SK-N-SH (cell line): ENCODE data around the gene PIAS2. TPM values are rescaled to one million over a fixed set of nuclear protein-coding genes. Genes with fewer than 3 reads are reported as not detected.

Experiments used
- CTCF ChIA-PET: fragments of 300-600, 350-600 bp; formaldehyde crosslinking; extraction: SDS; loops from one replicate; lab custom pipeline; 2021; lab: Yijun Ruan, JAX
- POLR2A ChIA-PET: fragments of 350-600 bp; sonication (Branson Sonifier 250); formaldehyde crosslinking; extraction: SDS; loops from one replicate; lab custom pipeline; 2020; ENCODE audit warnings: antibody characterized with exemption, inconsistent platforms; lab: Yijun Ruan, JAX
- DNase-seq: peaks from one replicate; pipeline ENCODE4 v3.0.0; 2012
- H2AFZ ChIP-seq: fragments of 200-600 bp; sonication (generic); 2 replicates; pipeline ENCODE4 v1.8.1; 2016; ENCODE audit warnings: antibody characterized with exemption, mild to moderate bottlenecking, low read depth
- H3F3A ChIP-seq: fragments of 200-600 bp; sonication (generic); replicated peaks from 2 replicates; pipeline ENCODE3; 2016; ENCODE audit warnings: antibody characterized with exemption, mild to moderate bottlenecking; ENCODE audit not compliant: insufficient read depth
- H3K27ac ChIP-seq, 2 experiments: fragments of 200-500 bp in 1 of 2; fragments of 200-600 bp in 1 of 2; sonication (Bioruptor generic) in 1 of 2; sonication (generic), shearing (Covaris generic) in 1 of 2; 2 replicates each; pipeline versions ENCODE4 v1.5.1 to v1.6.1; 2014 to 2016; ENCODE audit warnings: low read depth in 2 of 2, inconsistent platforms in 1 of 2, low read length in 1 of 2, mild to moderate bottlenecking in 1 of 2, mixed read lengths in 1 of 2
- H3K27me3 ChIP-seq: fragments of 200-600 bp; sonication (generic), shearing (Covaris generic); 2 replicates; pipeline ENCODE4 v1.6.1; 2016; ENCODE audit warnings: mixed run types; ENCODE audit not compliant: insufficient read depth
- H3K36me3 ChIP-seq, 2 experiments: fragments of 200-500 bp in 1 of 2; fragments of 200-600 bp in 1 of 2; sonication (Bioruptor generic) in 1 of 2; sonication (generic) in 1 of 2; replicated peaks in 1 of 2; 2 replicates each; pipeline versions ENCODE3 to v1.5.1; 2014 to 2016; ENCODE audit warnings: low read length in 1 of 2, mild to moderate bottlenecking in 1 of 2; ENCODE audit not compliant: insufficient read depth in 2 of 2, control insufficient read depth in 1 of 2
- H3K4me1 ChIP-seq, 2 experiments: fragments of 200-500 bp in 1 of 2; fragments of 200-600 bp in 1 of 2; sonication (Bioruptor generic) in 1 of 2; sonication (generic), shearing (Covaris generic) in 1 of 2; 2 replicates each; pipeline versions ENCODE4 v1.5.1 to v1.6.1; 2014 to 2016; ENCODE audit warnings: low read depth in 1 of 2, low read length in 1 of 2, mixed run types in 1 of 2; ENCODE audit not compliant: insufficient read depth in 2 of 2, control insufficient read depth in 1 of 2
- H3K4me2 ChIP-seq: fragments of 200-600 bp; sonication (generic), shearing (Covaris generic); 2 replicates; pipeline ENCODE4 v1.6.1; 2017; ENCODE audit warnings: mixed run types
- H3K4me3 ChIP-seq, 2 experiments: fragments of 200-500 bp in 1 of 2; fragments of 200-600 bp in 1 of 2; sonication (Bioruptor generic) in 1 of 2; sonication (generic), shearing (Covaris generic) in 1 of 2; 2 replicates each; pipeline versions ENCODE4 v1.5.1 to v1.8.1; 2014 to 2016; ENCODE audit warnings: low read depth in 2 of 2, inconsistent platforms in 1 of 2, low read length in 1 of 2, mild to moderate bottlenecking in 1 of 2, mixed read lengths in 1 of 2, moderate library complexity in 1 of 2
- H3K79me2 ChIP-seq: fragments of 200-600 bp; sonication (generic); 2 replicates; pipeline ENCODE4 v1.8.1; 2017; ENCODE audit warnings: mild to moderate bottlenecking; ENCODE audit not compliant: insufficient read depth
- H3K9ac ChIP-seq: fragments of 200-600 bp; sonication (generic); 2 replicates; pipeline ENCODE4 v1.6.1; 2017; ENCODE audit warnings: mixed run types
- H3K9me2 ChIP-seq: fragments of 200-600 bp; sonication (generic); 2 replicates; pipeline ENCODE4 v1.6.1; 2017; ENCODE audit warnings: mixed run types
- H3K9me3 ChIP-seq: fragments of 200-600 bp; sonication (generic); 2 replicates; pipeline ENCODE4 v1.6.1; 2017; ENCODE audit warnings: mixed run types, mild to moderate bottlenecking, moderate library complexity
- H4K20me1 ChIP-seq: fragments of 200-600 bp; sonication (generic); 2 replicates; pipeline ENCODE4 v1.6.1; 2017; ENCODE audit warnings: mild to moderate bottlenecking, mixed run types; ENCODE audit not compliant: insufficient read depth
- CHD2 ChIP-seq: fragments of 150-350 bp; IDR thresholded peaks from 2 replicates; pipeline ENCODE4 v1.6.1; 2018; ENCODE audit warnings: low read length; ENCODE audit not compliant: partially characterized antibody
- FOSL2 ChIP-seq: IDR thresholded peaks from 2 replicates; pipeline ENCODE4 v1.4.0; 2012; ENCODE audit warnings: low read depth, mild to moderate bottlenecking, moderate library complexity, borderline replicate concordance
- RXRA ChIP-seq: IDR thresholded peaks from 2 replicates; pipeline ENCODE4 v1.4.0; 2012; ENCODE audit warnings: low read depth, mild to moderate bottlenecking, borderline replicate concordance
- WGBS: methylation state at CpG from one replicate; pipeline ENCODE4 v1.1.6; 2017; ENCODE audit warnings: low lambda C conversion rate; 5-methylcytosine and 5-hydroxymethylcytosine counted together
- polyA plus RNA-seq, 3 experiments: library from polyadenylated mRNA; depleted of rRNA; stranded (reverse); fragments of >200 nt; gene quantifications; 2 replicates each; pipeline ENCODE4 v1.2.3, GENCODE V29; 2012
- TF ChIP-seq, protein P1 (sequence below): IDR thresholded peaks from 2 replicates; pipeline ENCODE4 v1.4.0; 2012; ENCODE audit warnings: low read depth
- TF ChIP-seq, protein P2 (sequence below): IDR thresholded peaks from 2 replicates; pipeline ENCODE4; 2012
- TF ChIP-seq, protein P3 (sequence below): IDR thresholded peaks from 2 replicates; pipeline ENCODE4 v1.4.0; 2012; ENCODE audit warnings: low read depth, borderline replicate concordance
- TF ChIP-seq, protein P4 (sequence below): fragments of 150-350 bp; IDR thresholded peaks from 2 replicates; pipeline ENCODE4 v1.6.1; 2017; ENCODE audit warnings: antibody characterized with exemption, low read length, low read depth, borderline replicate concordance
- TF ChIP-seq, protein P5 (sequence below): IDR thresholded peaks from 2 replicates; pipeline ENCODE4 v1.6.1; 2012; ENCODE audit warnings: mild to moderate bottlenecking, low read depth, low read length, moderate library complexity

Gene PIAS2
- polyA plus RNA-seq, 1 of the 3 experiments (the other 2 are of a cell fraction): 9.0 TPM

DNA sequence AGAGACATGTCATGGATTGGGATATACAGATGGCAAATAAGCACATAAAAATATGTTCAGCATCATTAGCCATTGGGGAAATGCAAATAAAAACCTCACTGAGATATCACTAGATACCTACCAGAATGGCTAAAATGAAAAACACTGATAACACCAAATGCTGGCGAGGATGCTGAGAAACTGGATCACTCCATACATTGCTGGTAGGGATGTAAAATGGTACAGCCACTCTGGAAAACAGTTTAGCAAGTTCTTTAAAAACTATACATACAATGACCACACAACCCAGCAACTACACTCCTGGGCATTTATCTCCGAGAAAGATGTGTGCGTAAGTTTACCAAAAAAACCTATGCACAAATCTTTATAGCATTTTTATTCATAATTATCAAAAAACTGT lies 13.9 kb downstream of the PIAS2 start (continued):
- TF ChIP-seq, protein P1, sequence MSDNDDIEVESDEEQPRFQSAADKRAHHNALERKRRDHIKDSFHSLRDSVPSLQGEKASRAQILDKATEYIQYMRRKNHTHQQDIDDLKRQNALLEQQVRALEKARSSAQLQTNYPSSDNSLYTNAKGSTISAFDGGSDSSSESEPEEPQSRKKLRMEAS: no peak
- TF ChIP-seq, protein P2, sequence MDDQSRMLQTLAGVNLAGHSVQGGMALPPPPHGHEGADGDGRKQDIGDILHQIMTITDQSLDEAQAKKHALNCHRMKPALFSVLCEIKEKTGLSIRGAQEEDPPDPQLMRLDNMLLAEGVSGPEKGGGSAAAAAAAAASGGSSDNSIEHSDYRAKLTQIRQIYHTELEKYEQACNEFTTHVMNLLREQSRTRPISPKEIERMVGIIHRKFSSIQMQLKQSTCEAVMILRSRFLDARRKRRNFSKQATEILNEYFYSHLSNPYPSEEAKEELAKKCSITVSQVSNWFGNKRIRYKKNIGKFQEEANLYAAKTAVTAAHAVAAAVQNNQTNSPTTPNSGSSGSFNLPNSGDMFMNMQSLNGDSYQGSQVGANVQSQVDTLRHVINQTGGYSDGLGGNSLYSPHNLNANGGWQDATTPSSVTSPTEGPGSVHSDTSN: no peak

DNA sequence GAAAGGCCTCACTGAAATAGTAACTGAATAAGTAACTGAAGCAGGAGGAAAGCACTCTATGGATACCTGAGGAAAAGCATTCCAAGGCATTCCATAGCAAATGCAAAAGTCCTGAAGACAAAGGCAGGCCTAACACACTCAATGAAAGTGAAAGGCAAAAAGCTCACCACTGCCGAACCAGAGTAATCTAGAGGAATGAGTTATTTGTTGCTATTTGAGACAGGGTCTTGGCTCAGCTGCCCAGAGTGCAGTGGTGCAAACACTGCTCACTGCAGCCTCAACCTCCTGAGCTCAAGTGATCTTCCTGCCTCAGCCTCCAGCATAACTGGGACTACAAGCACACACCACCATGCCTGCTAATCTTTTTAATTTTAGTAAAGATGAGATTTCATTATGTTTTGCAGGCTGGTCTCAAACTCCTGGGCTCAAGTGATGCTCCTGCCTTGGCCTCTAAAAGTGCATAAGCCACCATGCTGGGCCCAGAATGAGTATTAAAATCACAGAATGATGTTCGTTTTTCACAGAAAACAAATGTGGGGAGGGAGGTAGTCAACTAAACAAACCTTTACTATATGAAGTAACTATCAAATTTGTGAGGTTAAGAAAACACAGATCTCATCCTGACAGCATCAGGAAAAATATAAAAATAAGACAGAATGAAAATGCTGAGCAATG lies 17.9 kb downstream of the PIAS2 start:
- POLR2A ChIA-PET: no interaction called here

More for the DNA sequence above, 17.9 kb downstream of the PIAS2 start:
- H3K4me3 ChIP-seq: no peak overlapping the region
- no peaks in the 10 kb centered on the region; a peak in 1 of 4 replicates for H3K4me1 ChIP-seq
- no peaks in the 10 kb centered on the region for H3K9me3 ChIP-seq
- no peaks in the 10 kb centered on the region for H3K27me3 ChIP-seq
- no peak overlapping the region for H2AFZ ChIP-seq
- no peak overlapping the region for H3K9ac ChIP-seq
- H3K27ac ChIP-seq: no peak overlapping the region
- no peaks in the 10 kb centered on the region for H3K36me3 ChIP-seq
- TF ChIP-seq CHD2 (no peak), FOSL2 (no peak), RXRA (no peak)
- TF ChIP-seq, protein P3, sequence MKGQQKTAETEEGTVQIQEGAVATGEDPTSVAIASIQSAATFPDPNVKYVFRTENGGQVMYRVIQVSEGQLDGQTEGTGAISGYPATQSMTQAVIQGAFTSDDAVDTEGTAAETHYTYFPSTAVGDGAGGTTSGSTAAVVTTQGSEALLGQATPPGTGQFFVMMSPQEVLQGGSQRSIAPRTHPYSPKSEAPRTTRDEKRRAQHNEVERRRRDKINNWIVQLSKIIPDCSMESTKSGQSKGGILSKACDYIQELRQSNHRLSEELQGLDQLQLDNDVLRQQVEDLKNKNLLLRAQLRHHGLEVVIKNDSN: no peak
- TF ChIP-seq, protein P4, sequence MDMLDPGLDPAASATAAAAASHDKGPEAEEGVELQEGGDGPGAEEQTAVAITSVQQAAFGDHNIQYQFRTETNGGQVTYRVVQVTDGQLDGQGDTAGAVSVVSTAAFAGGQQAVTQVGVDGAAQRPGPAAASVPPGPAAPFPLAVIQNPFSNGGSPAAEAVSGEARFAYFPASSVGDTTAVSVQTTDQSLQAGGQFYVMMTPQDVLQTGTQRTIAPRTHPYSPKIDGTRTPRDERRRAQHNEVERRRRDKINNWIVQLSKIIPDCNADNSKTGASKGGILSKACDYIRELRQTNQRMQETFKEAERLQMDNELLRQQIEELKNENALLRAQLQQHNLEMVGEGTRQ: no peak
- TF ChIP-seq, protein P5, sequence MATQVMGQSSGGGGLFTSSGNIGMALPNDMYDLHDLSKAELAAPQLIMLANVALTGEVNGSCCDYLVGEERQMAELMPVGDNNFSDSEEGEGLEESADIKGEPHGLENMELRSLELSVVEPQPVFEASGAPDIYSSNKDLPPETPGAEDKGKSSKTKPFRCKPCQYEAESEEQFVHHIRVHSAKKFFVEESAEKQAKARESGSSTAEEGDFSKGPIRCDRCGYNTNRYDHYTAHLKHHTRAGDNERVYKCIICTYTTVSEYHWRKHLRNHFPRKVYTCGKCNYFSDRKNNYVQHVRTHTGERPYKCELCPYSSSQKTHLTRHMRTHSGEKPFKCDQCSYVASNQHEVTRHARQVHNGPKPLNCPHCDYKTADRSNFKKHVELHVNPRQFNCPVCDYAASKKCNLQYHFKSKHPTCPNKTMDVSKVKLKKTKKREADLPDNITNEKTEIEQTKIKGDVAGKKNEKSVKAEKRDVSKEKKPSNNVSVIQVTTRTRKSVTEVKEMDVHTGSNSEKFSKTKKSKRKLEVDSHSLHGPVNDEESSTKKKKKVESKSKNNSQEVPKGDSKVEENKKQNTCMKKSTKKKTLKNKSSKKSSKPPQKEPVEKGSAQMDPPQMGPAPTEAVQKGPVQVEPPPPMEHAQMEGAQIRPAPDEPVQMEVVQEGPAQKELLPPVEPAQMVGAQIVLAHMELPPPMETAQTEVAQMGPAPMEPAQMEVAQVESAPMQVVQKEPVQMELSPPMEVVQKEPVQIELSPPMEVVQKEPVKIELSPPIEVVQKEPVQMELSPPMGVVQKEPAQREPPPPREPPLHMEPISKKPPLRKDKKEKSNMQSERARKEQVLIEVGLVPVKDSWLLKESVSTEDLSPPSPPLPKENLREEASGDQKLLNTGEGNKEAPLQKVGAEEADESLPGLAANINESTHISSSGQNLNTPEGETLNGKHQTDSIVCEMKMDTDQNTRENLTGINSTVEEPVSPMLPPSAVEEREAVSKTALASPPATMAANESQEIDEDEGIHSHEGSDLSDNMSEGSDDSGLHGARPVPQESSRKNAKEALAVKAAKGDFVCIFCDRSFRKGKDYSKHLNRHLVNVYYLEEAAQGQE: no peak
- no peaks in the 10 kb centered on the region for H3K9me2 ChIP-seq
- 85% methylated on average over 2 of the region's 2 CpGs for WGBS
- no peaks in the 10 kb centered on the region for H4K20me1 ChIP-seq
- H3F3A ChIP-seq: no peaks in the 10 kb centered on the region
- H3K4me2 ChIP-seq: no peak overlapping the region
- CTCF ChIA-PET: interaction anchor here (0.8 kb wide), 1 partner anchor 18 kb away, joined by 3 read pairs; the partner anchor contains the start of gene PIAS2
- peaks cover 76% of the 10 kb centered on the region for H3K79me2 ChIP-seq
- no peak for DNase-seq
